Mesendoderm (in vitro differentiated cells): ENCODE results near the gene CCDC88A.
"Not testable (repeated sequence)": the region's sequence is repeated elsewhere in the genome, so short reads cannot be mapped to it uniquely, and the experiment has no call there.

Experiments
- DNase-seq: peaks from one replicate; pipeline ENCODE4 v3.0.0; 2013
- H2AK5ac ChIP-seq: 2 replicates; pipeline ENCODE4 v1.6.1; 2013; ENCODE audit warnings: low read length, inconsistent platforms
- H2BK120ac ChIP-seq: 2 replicates; pipeline ENCODE4 v1.6.1; 2013; ENCODE audit warnings: low read depth, mild to moderate bottlenecking, low read length, moderate library complexity, mixed read lengths
- H2BK15ac ChIP-seq: replicated peaks from 2 replicates; pipeline ENCODE4 v1.6.1; 2013; ENCODE audit warnings: low read depth, mild to moderate bottlenecking, moderate library complexity
- H2BK5ac ChIP-seq: 2 replicates; pipeline ENCODE4 v1.6.1; 2013; ENCODE audit warnings: low read length, inconsistent platforms
- H3K18ac ChIP-seq: 2 replicates; pipeline ENCODE4 v1.6.1; 2013; ENCODE audit warnings: mild to moderate bottlenecking, low read length, mixed read lengths
- H3K23ac ChIP-seq: one replicate; pipeline ENCODE4 v1.6.1; 2013; ENCODE audit warnings: low read length
- H3K27ac ChIP-seq: 2 replicates; pipeline ENCODE4 v1.5.1; 2013; ENCODE audit warnings: low read depth, mild to moderate bottlenecking, inconsistent platforms, low read length, moderate library complexity
- H3K27me3 ChIP-seq: 2 replicates; pipeline ENCODE4 v1.6.1; 2013; ENCODE audit warnings: low read length, control low read depth, mild to moderate bottlenecking, inconsistent platforms; ENCODE audit not compliant: insufficient read depth, poor library complexity
- H3K36me3 ChIP-seq: 2 replicates; pipeline ENCODE4 v1.6.1; 2013; ENCODE audit warnings: low read length, inconsistent platforms; ENCODE audit not compliant: control insufficient read depth, insufficient read depth
- H3K4ac ChIP-seq: one replicate; pipeline ENCODE4 v1.6.1; 2013; ENCODE audit warnings: low read depth, mild to moderate bottlenecking, low read length, moderate library complexity
- H3K4me1 ChIP-seq: 2 replicates; pipeline ENCODE4 v1.6.1; 2013; ENCODE audit warnings: low read depth, low read length, inconsistent platforms; ENCODE audit not compliant: control insufficient read depth
- H3K4me2 ChIP-seq: 2 replicates; pipeline ENCODE4 v1.6.1; 2013; ENCODE audit warnings: low read length
- H3K4me3 ChIP-seq: 2 replicates; pipeline ENCODE4 v1.5.1; 2013; ENCODE audit warnings: mild to moderate bottlenecking, low read length
- H3K56ac ChIP-seq: one replicate; pipeline ENCODE4 v1.6.1; 2013; ENCODE audit warnings: low read length
- H3K79me1 ChIP-seq: 2 replicates; pipeline ENCODE4 v1.6.1; 2013; ENCODE audit warnings: low read length, inconsistent platforms
- H3K79me2 ChIP-seq: 2 replicates; pipeline ENCODE4 v1.6.1; 2013; ENCODE audit warnings: mild to moderate bottlenecking, low read length; ENCODE audit not compliant: control insufficient read depth, insufficient read depth
- H3K9ac ChIP-seq: 2 replicates; pipeline ENCODE4 v1.6.1; 2013; ENCODE audit warnings: low read length, inconsistent platforms
- H4K5ac ChIP-seq: one replicate; pipeline ENCODE4 v1.6.1; 2013; ENCODE audit warnings: low read length
- H4K8ac ChIP-seq: one replicate; pipeline ENCODE4 v1.6.1; 2013; ENCODE audit warnings: low read depth, mild to moderate bottlenecking, control low read depth, low read length, moderate library complexity
- WGBS: extraction: QIAGEN DNeasy Blood & Tissue Kit; methylation state at CpG from one replicate; pipeline ENCODE4 v1.1.7; 2013; ENCODE audit warnings: low lambda C conversion rate, missing lambda C conversion rate; ENCODE audit not compliant: insufficient coverage; ENCODE audit errors: extremely low coverage; 5-methylcytosine and 5-hydroxymethylcytosine counted together

CCDC88A gene

GRCh38 chr2:55268288-55268906, 151.3 kb downstream of the CCDC88A start:
- peak overlapping the region; percentile 83 for H3K27ac ChIP-seq
- H3K18ac ChIP-seq, result no peak overlapping the region
- H3K4me1 ChIP-seq, result peaks cover 3% of the 10 kb centered on the region
- DNase-seq, result no peak
- H2BK5ac ChIP-seq, result no peak overlapping the region
- peak overlapping the region; percentile 97 for H4K5ac ChIP-seq
- peak overlapping the region; percentile 17 for H3K4ac ChIP-seq
- H3K27me3 ChIP-seq, result no peaks in the 10 kb centered on the region
- no CpG with 5 or more reads among the region's 13 CpGs for WGBS
- no peak overlapping the region for H2BK15ac ChIP-seq
- peaks cover 5% of the 10 kb centered on the region for H3K79me2 ChIP-seq
- H4K8ac ChIP-seq, result peak overlapping the region; percentile 96
- no peak overlapping the region for H2BK120ac ChIP-seq
- no peak overlapping the region for H2AK5ac ChIP-seq
- H3K4me3 ChIP-seq, result peak overlapping the region; percentile 100
- peak overlapping the region; percentile 98 for H3K4me2 ChIP-seq
- H3K36me3 ChIP-seq, result no peaks in the 10 kb centered on the region
- H3K79me1 ChIP-seq, result peaks cover 7% of the 10 kb centered on the region
- no peak overlapping the region for H3K23ac ChIP-seq
- H3K56ac ChIP-seq, result peak overlapping the region; percentile 100
- peak overlapping the region; percentile 99 for H3K9ac ChIP-seq

- H3K36me3 ChIP-seq, H3K79me2 ChIP-seq, H3K18ac ChIP-seq: not testable (repeated sequence)
Observed at GRCh38 chr2:55259586-55259985, 160.1 kb downstream of the CCDC88A start.

GRCh38 chr2:55252832-55253231, 166.8 kb downstream of the CCDC88A start:
- Histone ChIP-seq H3K4me1 (no peaks in the 10 kb centered on the region), H3K56ac (no peak overlapping the region), H3K27ac (no peak overlapping the region), H3K23ac (no peak overlapping the region), H3K9ac (no peak overlapping the region), H3K18ac (no peak overlapping the region), H3K27me3 (no peaks in the 10 kb centered on the region), H3K79me1 (no peaks in the 10 kb centered on the region), H4K8ac (no peak overlapping the region), H3K79me2 (no peaks in the 10 kb centered on the region), H2BK15ac (no peak overlapping the region), H2BK120ac (no peak overlapping the region), H3K4me3 (no peak overlapping the region), H2AK5ac (no peak overlapping the region), H4K5ac (no peak overlapping the region), H2BK5ac (no peak overlapping the region), H3K36me3 (peaks cover 2% of the 10 kb centered on the region), H3K4me2 (no peak overlapping the region), H3K4ac (no peak overlapping the region)
- DNase-seq, result no peak
- no CpG with 5 or more reads among the region's 3 CpGs for WGBS

More at GRCh38 chr2:55259586-55259985, 160.1 kb downstream of the CCDC88A start:
- not testable (repeated sequence) for H3K23ac ChIP-seq, H2BK15ac ChIP-seq, H3K4me1 ChIP-seq, H2BK120ac ChIP-seq, H2BK5ac ChIP-seq, H3K4me3 ChIP-seq, H3K79me1 ChIP-seq, H3K27ac ChIP-seq, H3K9ac ChIP-seq, H3K56ac ChIP-seq, H3K4ac ChIP-seq, H3K4me2 ChIP-seq, H3K27me3 ChIP-seq, H4K8ac ChIP-seq, H4K5ac ChIP-seq, H2AK5ac ChIP-seq, DNase-seq
- no CpG with 5 or more reads among the region's 3 CpGs for WGBS

- H2BK5ac ChIP-seq, result no peak overlapping the region
- no peak overlapping the region for H2BK120ac ChIP-seq
- H3K27me3 ChIP-seq, result no peaks in the 10 kb centered on the region
- H3K4me2 ChIP-seq, result no peak overlapping the region
- H2AK5ac ChIP-seq, result no peak overlapping the region
- no peak overlapping the region for H3K27ac ChIP-seq
- H3K4ac ChIP-seq, result no peak overlapping the region
- no peaks in the 10 kb centered on the region for H3K79me2 ChIP-seq
- WGBS, result no CpG with 5 or more reads among the region's 5 CpGs
- no peak overlapping the region for H3K9ac ChIP-seq
- H4K8ac ChIP-seq, result no peak overlapping the region
- no peak overlapping the region for H4K5ac ChIP-seq
- no peak overlapping the region for H3K18ac ChIP-seq
- peak; percentile 86 for DNase-seq
- H3K4me3 ChIP-seq, result no peak overlapping the region
- no peaks in the 10 kb centered on the region for H3K4me1 ChIP-seq
- no peak overlapping the region for H2BK15ac ChIP-seq
- no peaks in the 10 kb centered on the region for H3K79me1 ChIP-seq
- no peak overlapping the region for H3K56ac ChIP-seq
- H3K23ac ChIP-seq, result no peak overlapping the region
- no peaks in the 10 kb centered on the region for H3K36me3 ChIP-seq
Observed at GRCh38 chr2:55247025-55247424, 172.6 kb downstream of the CCDC88A start.

GRCh38 chr2:55245411-55245810, 174.2 kb downstream of the CCDC88A start:
- no peaks in the 10 kb centered on the region for H3K79me1 ChIP-seq
- no peak overlapping the region for H3K56ac ChIP-seq
- DNase-seq, result no peak
- no peak overlapping the region for H3K23ac ChIP-seq
- H3K36me3 ChIP-seq, result no peaks in the 10 kb centered on the region
- no peak overlapping the region for H3K9ac ChIP-seq
- H3K4me3 ChIP-seq, result no peak overlapping the region
- H3K27me3 ChIP-seq, result no peaks in the 10 kb centered on the region
- H2BK15ac ChIP-seq, result no peak overlapping the region
- H3K4me2 ChIP-seq, result no peak overlapping the region
- H2BK5ac ChIP-seq, result no peak overlapping the region
- no peak overlapping the region for H3K27ac ChIP-seq
- no peak overlapping the region for H4K8ac ChIP-seq
- no peaks in the 10 kb centered on the region for H3K79me2 ChIP-seq
- H3K4me1 ChIP-seq, result no peaks in the 10 kb centered on the region
- H3K18ac ChIP-seq, result no peak overlapping the region
- no peak overlapping the region for H2AK5ac ChIP-seq
- no peak overlapping the region for H4K5ac ChIP-seq
- H2BK120ac ChIP-seq, result no peak overlapping the region
- no CpG with 5 or more reads among the region's 5 CpGs for WGBS
- H3K4ac ChIP-seq, result no peak overlapping the region

DNA sequence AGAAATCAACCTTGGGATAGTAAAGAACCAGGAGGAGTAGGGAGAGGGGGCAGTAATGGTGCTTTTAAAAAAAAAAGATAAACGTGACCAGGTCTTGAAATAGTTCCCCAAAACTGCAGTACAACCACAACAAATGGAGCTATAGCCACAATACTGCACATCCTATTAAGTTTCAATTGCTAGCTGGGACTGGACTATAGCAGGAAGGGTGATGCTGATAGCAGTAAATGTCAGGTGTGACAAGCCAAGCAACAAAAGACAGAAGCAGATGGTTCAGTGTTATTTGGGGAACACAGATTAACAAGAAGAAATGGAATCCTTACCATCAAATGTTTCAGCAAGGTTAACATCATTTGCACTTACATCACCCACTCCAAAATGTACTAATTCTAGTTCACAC, 177.0 kb downstream of the CCDC88A start:
- Histone ChIP-seq H3K4me3 (no peak overlapping the region), H3K79me1 (no peaks in the 10 kb centered on the region), H3K27ac (no peak overlapping the region), H3K23ac (no peak overlapping the region), H3K18ac (no peak overlapping the region), H2AK5ac (no peak overlapping the region), H3K4me2 (no peak overlapping the region), H2BK5ac (no peak overlapping the region), H3K4me1 (no peaks in the 10 kb centered on the region), H4K8ac (no peak overlapping the region), H2BK120ac (no peak overlapping the region), H3K9ac (no peak overlapping the region), H3K4ac (no peak overlapping the region), H4K5ac (no peak overlapping the region), H2BK15ac (no peak overlapping the region), H3K56ac (no peak overlapping the region), H3K79me2 (no peaks in the 10 kb centered on the region), H3K27me3 (no peaks in the 10 kb centered on the region), H3K36me3 (no peaks in the 10 kb centered on the region)
- DNase-seq, result no peak
- WGBS, result no CpG with 5 or more reads among the region's 1 CpG
